Dermis blood vessel endothelial cell (primary cell): ENCODE measurements around the gene ORAI3. TPM values are rescaled to one million over a fixed set of nuclear protein-coding genes. Genes with fewer than 3 reads are reported as not detected.
"Not testable (repeated sequence)": the region's sequence is repeated elsewhere in the genome, so short reads cannot be mapped to it uniquely, and the experiment has no call there.

ENCODE experiments used
- DNase-seq: peaks from one replicate; pipeline ENCODE4 v3.0.0; 2010
- total RNA-seq: library from RNA; depleted of rRNA; stranded (reverse); fragments of >200 nt; gene quantifications from 2 replicates; pipeline ENCODE4 v1.2.3, GENCODE V29; 2014

Gene ORAI3
- total RNA-seq, 1 donor from 2014 or later: 40.2 TPM

- DNase-seq: no peak
Measured at GRCh38 chr16:30924076-30924912, 24.6 kb upstream of the ORAI3 start.

- no peak for DNase-seq
Measured at GRCh38 chr16:30924913-30925631, 23.8 kb upstream of the ORAI3 start.

DNA sequence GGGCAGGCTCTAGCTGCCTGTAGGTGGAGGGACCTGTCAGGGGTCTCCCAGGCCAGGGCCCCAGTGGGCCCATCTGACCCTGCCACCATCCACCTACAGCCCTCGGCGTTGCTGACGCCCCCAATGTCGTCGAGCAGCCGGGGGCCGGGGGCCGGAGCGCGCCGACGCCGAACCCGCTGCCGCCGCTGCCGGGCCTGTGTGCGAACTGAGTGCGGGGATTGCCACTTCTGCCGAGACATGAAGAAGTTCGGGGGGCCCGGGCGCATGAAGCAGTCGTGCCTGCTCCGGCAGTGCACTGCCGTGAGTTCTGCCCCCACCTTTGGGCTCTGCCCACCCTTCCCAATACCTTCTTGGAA, 23.3 kb upstream of the ORAI3 start:
- DNase-seq: no peak

DNA sequence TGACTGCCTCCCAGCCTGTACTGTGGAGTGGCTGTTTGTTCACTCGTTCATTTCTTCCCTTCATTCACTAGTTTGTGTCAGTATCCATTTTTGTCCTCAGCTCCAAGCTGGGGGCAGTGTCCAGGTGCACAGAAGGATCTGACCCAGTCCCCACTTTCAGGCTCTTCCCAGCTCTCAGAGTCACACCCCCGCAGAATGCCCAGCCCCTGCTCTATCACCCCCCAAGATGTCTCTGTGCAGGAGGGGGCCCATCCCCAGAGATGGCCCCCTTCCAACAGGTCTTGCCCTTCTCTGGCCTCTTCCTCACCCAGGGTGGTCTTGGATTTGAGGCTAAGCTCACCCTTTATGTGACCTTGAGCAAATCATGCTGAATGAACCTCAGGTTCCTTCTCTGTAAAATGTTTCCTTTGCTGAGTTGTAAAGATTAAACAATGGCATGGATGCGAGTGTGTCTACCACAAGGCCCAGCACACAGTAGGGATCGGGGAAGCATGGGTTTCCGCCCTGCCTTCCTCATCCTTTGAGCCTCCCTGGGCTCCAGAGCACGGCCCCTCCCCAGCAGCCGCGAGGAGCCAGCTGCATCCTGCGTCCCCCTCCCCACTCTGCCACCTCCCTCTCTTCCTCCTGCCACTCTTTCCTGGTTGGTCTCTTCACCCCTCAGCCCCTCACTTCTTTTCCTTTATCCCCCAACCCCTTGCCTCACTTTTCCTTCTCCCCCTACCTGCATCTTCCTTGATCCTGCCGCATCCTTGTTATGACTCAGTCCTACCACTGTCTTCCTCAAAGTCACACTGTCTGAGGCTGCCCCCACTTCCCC, 22.7 kb upstream of the ORAI3 start:
- no peak for DNase-seq

- DNase-seq: no peak
Measured at GRCh38 chr16:30926937-30927788, 21.7 kb upstream of the ORAI3 start.

GRCh38 chr16:30927789-30928378, 21.0 kb upstream of the ORAI3 start:
- DNase-seq: peak; percentile 56

DNA sequence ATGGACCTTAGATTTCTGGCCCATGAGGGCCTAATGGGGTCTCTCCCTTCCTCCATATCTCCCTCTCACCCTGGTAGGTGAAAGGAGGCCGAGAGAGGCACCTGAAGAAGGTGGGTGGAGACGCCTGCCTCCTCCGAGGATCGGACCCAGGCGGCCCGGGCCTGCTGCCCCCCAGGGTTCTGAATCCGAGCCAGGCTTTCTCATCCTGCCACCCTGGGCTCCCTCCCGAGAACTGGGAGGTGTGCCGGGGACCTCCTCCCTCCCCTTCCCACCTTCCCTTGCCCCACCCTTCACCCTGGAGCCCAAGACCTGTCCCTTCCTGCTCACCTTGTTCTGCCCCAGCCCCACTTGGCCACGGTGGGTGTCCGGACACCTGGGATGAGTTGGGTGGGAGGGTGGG, 20.5 kb upstream of the ORAI3 start:
- no peak for DNase-seq

DNA sequence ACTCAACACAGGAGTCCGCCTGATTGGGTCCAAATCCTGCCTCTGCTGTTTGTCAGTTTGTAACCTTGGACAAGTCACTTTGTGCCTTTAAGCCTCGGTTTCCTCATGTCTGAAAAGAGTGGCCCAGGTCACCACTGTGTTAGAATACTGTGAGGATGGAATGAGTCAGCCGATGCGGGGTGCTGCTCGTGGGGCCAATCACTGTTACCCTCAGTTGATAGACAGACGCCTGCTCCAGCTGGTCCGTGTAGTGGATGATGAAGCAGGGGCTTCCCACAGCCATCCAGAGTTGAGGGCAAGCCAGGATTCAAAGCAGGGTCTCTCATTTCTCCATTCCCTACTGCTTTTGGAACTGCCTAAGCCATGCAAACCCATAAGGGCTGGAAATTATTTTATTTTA, 19.7 kb upstream of the ORAI3 start:
- DNase-seq: no peak

DNA sequence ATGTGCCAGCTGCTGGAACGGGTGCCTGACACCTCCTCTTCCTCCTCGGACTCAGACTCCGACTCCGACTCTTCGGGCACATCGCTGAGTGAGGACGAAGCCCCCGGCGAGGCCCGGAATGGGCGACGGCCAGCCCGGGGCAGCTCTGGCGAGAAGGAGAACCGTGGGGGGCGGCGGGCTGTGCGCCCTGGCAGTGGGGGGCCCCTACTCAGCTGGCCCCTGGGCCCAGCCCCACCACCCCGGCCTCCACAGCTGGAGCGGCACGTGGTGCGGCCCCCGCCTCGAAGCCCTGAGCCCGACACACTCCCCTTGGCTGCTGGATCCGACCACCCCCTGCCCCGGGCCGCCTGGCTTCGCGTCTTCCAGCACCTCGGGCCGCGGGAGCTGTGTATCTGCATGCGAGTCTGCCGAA, 18.7 kb upstream of the ORAI3 start:
- no peak for DNase-seq

DNA sequence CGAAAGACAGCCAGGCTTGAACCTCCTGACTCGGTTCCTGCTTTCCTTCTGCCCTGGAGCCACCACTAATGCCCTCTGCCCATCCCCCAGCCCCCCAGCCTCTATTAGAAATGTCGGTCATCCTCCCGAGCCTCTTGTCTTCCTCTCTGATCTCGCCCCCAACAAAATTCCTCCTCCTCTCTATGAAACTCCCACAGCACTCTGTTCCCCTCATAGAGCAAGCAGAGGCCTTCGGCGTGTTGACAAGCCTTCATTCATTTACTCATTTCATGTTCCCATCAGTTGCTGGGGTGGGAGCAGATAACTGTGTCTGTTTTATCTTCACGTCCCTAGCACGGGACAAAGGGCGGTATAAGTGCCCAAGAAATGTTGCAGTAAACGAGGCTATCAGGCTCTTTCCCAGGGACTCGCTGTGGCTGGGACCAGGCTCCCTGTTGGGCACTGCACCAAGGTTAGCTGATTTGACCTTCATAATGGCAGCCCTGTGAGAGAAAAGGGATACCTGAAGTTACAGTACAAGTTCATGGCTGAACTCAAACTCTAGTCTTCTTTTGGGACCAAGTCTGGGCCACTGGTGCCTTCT, 17.7 kb upstream of the ORAI3 start:
- no peak for DNase-seq

- DNase-seq: peak; percentile 77
Measured at GRCh38 chr16:30934827-30935557, 13.9 kb upstream of the ORAI3 start.

- no peak for DNase-seq
Measured at GRCh38 chr16:30937692-30938091, 11.2 kb upstream of the ORAI3 start.

- DNase-seq: not testable (repeated sequence)
Measured at GRCh38 chr16:30939571-30939970, 9.3 kb upstream of the ORAI3 start.

DNA sequence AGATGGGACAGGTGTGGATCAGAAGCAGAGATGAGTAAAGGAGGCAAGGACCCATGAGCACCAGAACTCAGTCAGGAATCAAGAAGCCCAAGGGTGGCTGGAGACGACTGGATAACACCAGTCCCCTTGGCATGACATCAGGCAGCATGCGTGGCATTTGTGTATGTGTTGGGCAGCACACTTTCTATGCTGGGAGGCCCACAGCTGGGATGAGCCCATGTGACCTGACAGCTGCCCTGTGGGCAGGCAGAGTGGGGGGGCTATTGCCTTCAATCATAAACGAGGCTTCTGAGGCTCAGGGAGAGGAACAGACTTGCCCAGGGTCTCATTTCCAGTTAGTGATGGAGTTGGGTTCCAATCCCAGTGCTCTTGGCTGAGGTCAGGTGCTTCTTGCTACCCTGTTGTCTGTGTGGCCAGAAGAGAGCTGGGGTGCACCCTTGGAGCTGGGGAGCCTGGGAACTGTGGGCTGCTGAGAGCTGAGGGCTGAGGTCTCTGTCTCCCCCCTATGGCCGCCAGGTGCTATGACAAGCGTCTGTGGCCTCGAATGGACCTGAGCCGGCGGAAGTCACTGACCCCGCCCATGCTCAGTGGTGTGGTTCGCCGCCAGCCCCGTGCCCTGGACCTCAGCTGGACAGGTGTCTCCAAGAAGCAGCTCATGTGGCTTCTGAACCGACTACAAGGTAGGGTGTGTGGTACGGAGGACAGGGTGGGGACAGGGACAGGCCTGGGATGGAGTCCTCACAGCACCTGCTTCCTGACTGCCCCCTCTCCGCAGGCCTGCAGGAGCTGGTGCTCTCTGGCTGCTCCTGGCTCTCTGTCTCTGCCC, 7.1 kb upstream of the ORAI3 start:
- DNase-seq: peak; percentile 84

- no peak for DNase-seq
Measured at GRCh38 chr16:30942426-30942806, 6.5 kb upstream of the ORAI3 start.

DNA sequence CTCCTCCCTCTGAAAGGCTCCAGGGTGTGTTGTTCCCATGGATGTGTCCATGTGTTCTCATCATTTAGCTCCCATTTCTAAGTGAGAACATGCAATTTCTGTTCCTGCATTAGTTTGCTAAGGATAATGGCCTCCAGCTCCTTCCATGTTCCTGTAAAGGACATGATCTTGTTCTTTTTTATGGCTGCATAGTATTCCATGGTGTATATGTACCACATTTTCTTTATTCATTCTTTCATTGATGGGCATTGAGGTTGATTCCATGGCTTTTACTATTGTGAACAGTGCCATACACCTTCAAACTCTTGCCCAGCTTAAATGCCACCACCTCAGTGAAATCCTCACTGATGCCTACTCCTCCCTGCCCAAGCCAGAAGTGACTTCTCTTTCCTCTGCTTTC, 4.5 kb upstream of the ORAI3 start:
- no peak for DNase-seq

GRCh38 chr16:30946671-30947540, 2.0 kb upstream of the ORAI3 start:
- no peak for DNase-seq

- no peak for DNase-seq
Measured at GRCh38 chr16:30947541-30947858, 1.4 kb upstream of the ORAI3 start.
